ENCODE data around the gene EYA2.

GRCh38 chr20:46928580-46929132 lies 34.0 kb downstream of the EYA2 start:
- no peak for TF ChIP-seq POLR2AphosphoS5 (IDR thresholded peaks at IDR 0.05; ENCODE audit: insufficient read depth, low read depth, low read length)
- no peak for TF ChIP-seq CTCF (IDR thresholded peaks at IDR 0.05; ENCODE audit: extremely low read depth in 1 of 2, insufficient read depth in 1 of 2, low read depth in 1 of 2, low read length in 2 of 2)
- TF ChIP-seq GATA2 (IDR thresholded peaks at IDR 0.05; ENCODE audit: insufficient read depth, insufficient read length, low read depth, low read length) = no peak
- TF ChIP-seq POLR2A (IDR thresholded peaks at IDR 0.05; ENCODE audit: low read depth, low read length) = no peak
- TF ChIP-seq EZH2 (IDR thresholded peaks at IDR 0.05; ENCODE audit: borderline replicate concordance, low read depth, low read length, severe bottlenecking) = no peak
- TF ChIP-seq MAX (IDR thresholded peaks at IDR 0.05; ENCODE audit: insufficient read depth, insufficient read length) = no peak
- TF ChIP-seq MYC (IDR thresholded peaks at IDR 0.05; ENCODE audit: low read depth, low read length) = no peak
- TF ChIP-seq JUN (IDR thresholded peaks at IDR 0.05; ENCODE audit: borderline replicate concordance, insufficient read depth, insufficient read length, low read depth) = no peak
- TF ChIP-seq FOS (IDR thresholded peaks at IDR 0.05; ENCODE audit: borderline replicate concordance, insufficient read depth, low read length) = no peak

Measured in endothelial cell of umbilical vein (primary cell).